Fibroblast of skin of abdomen (primary cell): Measurements from ENCODE around the gene ADK.
A peak's percentile ranks its signal among the peaks of the same experiment; 100 is the strongest.
"Not testable (repeated sequence)": the region's sequence is repeated elsewhere in the genome, so short reads cannot be mapped to it uniquely, and the experiment has no call there.

Experiments used
- DNase-seq: peaks from one replicate; pipeline ENCODE4 v3.0.0-alpha.2; 2013

The ADK gene

DNA sequence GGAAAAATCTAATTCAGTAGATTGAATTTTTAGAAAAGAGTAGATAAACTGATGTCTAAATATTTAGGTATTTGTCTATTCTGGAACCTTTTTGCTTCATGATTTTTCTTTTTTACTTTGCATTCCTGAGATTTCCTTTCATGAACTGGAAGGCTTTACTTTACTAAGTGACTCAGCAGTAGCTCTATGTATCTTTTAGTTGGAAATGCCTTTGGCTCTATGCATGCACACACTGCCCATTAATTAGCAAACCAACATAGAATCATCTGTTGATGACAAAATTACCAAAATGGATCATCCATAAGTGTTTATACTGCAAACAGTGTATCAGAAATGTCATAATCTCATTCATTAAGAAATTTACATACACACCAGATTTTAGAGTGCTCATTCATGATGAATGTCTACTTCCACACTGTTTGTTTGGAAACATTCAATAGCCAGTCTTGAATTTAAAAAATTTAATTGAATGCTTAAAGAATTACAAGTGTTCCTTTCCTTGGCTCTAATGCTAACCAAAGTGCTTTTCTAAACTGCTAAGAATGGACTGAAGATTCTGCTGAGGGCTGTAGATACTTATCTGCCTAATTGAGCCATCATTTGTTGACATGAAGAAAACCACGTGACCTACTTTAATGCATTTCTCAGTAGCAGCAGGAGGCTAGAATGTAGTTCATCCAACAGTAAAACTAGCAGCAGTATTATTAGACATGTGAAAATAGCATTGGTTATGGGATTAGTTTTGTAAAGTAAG, 282.0 kb downstream of the ADK start:
- DNase-seq: peak; percentile 74

DNA sequence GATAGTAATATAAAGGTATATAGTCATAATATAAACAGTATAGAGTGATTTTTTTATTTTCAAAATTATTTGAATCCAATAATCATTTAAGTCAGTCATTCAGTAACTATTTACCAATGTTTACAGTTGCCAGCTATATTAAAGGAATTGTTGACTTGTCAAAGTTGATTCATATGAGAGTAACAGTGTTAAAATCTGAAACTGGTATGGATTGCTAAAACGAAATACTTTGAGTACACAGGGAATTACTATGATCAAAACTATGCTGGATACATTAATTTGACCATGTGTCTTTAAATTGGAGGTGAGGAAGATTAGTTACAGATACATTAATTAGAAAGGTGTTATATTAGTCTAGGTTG, 282.6 kb downstream of the ADK start:
- DNase-seq: no peak

DNA sequence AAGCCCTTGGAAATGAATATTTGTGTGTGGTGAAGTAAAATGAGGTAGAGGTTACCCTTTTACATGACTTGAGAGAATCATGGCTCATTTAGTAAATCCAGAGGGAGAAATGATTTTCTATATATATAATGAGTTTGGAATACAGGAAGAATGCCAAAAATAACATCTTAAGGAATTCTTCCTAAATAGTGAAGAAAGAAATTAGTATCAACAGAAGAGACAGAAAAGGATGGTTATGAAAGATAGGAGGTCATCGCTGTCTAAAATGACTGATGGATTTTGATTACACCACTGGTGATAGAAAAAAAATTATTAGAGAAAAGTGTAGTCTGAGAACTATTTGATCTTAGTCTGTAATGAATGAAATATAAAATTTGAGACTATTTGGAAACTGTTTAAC, 283.0 kb downstream of the ADK start:
- DNase-seq: peak; percentile 23

DNA sequence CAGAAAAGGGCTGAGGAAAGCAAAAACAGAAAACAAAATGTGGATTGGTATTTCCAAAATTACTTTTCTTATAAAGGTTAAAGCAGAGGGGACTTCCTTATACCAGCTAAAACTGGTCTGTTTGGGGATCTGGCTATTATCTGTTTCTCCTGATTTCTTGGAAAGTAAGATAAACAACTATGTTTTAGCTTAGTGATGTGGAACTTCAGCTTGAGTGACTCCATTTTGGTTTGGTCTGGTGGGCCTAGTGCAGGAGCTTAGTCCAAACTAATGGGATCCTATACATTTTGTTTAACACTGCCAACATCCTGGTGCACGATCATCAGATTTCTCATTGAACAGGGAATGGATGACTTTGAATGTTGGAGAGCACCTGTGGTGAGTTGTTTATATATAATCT, 283.5 kb downstream of the ADK start:
- DNase-seq: no peak

DNA sequence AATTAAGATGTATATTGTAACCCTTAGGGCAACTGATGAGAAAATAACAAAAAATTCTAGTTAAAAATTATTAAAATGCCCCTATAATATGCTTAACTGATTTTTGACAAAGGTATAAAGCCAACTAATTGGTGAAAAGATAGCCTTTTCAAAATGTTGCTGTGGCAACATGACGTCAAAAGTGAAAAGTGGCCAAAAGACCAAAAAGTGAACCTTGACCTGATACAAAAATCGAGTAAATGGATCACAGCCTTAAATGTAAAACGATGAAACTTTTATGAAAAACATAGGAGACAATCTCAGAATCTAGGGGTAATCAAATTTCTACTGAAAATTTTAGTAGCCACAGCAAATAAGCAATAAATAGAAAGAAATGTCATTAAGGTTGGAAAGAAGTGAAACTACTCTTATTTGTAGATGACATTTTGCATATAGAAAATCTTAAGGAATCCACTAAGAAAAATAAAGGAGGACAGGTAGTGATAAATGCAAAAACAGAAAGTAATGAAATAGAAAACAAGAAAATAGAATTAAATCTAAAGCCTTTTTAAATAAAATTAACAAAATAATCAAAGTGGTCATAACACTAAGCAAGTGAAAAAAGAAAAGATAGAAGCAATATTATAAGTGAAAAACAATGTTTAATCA, 285.6 kb downstream of the ADK start:
- DNase-seq: no peak

DNA sequence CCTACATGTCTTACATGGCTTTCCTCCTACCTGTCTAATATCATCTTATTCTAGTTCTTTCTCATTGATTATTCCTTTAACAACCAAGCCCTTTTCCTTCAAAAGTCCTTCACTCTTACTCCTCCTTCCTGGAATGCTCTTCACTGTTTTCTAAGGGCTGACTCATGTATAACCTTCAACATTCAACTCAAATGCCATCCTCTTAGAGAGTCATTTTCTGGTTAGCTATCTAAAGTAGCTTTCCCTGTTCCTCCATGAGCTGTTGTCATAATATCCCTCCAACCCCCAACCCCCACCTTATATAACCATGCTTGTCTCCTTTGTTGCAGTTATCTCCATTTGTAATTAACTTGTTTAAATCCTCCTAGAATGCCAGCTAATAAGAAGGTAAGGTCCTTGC, 286.8 kb downstream of the ADK start:
- DNase-seq: peak; percentile 70

DNA sequence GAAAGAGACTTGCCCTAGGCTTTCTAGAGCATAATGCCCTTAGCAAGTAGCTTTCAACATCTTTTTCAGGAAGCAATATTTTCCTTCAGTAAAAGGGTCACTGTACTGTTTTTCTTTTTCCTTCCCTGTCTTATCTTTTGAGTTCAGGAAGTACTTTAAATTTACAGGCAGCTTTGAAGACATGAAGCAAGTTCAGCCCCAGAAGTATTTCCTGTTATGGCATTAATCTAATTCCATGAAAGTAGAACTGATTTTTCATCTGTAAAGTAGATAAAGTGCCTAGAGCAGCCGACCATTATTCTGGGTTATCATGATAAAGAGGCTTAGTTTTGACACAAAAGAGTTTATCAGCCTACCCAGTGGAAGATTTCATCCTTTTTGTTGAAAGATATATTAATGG, 288.2 kb downstream of the ADK start:
- no peak for DNase-seq

DNA sequence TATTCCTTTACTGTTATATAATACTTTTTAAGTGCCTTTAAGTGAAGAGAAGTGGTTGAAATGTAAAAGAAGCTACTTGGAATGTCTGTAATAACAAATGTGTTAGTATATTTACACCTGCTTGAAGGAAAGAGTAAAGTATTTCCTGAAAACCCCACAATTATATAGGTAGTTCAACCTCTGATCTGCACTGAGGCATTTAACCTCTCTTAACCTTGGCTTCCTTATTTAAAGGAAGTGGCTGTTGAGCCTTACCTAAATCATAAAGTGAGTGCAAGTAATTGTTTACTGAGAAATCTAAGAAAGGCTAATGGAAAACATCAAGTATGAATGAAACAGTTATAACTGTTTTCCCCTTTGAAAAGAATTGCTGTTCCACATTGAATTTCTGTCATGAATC, 294.5 kb downstream of the ADK start:
- DNase-seq: no peak

DNA sequence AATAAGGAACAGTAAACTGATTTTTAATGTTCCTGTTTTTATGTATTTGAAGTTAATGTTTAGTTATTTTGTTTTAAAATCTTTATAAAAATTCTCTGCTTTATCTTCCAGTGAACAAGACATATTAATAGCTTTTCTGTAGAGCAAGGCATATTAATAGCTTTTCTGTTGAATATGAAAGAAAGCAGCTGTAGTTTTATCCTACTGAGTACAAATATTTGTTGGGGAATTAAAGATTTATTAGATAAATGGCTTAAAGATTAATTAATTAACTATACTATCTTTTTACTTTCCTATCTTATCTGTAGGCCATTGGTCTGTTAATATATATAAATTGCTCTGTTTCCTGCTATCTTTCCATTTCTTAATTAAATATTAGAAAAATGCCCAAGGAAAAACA, 299.6 kb downstream of the ADK start:
- DNase-seq: no peak

DNA sequence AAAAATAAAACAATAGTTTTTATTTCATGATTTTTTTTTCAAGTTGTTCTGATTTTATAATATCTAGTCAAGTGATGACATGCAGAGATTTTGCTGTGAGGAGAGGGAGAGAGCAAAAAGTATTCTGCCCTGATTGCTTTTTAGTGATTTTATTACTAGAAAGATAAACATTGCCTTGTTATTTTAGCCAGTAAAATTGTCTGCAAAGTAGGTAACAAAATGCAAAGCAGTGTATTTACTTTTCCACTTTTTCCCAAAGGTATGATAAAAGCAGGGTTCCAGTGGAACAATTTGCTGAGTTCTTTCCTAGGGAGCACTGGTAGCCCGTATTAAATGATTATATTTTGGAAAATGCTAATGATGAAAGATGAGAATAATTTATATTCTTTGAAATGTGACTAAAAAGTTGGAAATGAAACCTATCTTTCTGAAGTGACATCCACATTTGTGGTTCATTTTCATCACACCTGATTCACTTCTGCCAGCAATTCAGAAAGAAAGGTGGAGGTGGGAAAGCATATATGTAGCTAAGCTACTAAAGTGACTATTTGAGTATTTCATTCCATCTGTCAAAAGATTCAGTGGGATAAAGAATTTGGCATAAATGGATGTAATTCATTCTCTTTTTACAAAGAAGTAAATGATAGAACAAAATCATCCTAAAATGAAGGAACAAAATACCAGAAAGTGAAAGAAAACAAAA, 300.3 kb downstream of the ADK start:
- DNase-seq: no peak

DNA sequence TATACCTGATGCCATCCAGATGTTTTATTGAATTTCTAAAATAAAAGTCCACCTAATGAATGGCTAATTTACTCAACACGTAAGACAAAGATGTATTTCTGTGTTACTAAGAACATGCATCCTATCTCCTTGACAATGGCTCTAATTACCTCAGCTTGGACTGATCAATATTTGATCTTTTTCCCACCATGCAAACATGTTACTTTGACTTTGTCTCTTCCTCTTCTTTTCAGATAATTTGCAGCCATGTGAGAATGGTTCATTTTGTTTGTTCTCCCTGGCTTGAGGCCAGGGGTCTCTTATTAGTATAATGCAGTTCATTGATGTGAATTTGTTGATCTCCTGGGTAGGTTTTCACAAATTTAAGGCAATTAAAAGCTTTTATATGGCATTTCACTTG, 302.1 kb downstream of the ADK start:
- no peak for DNase-seq

DNA sequence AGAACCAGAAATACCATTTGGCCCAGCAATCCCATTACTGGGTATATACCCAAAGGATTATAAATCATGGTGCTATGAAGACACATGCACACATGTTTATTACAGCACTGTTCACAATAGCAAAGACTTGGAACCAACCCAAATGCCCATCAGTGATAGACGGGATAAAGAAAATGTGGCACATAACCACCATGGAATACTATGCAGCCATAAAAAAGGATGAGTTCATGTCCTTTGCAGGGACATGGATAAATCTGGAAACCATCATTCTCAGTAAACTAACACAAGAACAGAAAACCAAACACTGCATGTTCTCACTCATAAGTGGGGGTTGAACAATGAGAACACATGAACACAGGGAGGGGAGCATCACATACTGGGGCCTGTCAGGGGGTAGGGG, 306.5 kb downstream of the ADK start:
- not testable (repeated sequence) for DNase-seq

DNA sequence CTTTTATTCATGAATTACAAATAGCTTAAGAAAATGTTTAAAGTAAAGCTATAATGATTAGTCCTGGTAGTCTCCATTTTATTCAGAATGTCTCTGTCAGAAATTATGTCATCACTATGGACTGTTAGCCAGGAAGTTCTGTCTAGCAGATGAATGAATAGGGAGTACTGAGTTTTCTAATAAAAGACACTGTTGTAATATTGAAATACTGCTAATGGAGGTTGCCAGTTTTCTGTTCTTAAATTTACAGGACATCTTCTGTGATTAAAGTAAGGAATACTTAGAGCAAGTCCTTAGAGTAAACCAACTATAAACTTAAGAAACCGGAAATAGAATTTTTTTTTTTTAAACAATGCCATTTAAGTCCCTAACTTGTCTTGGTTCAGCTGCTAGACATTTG, 309.8 kb downstream of the ADK start:
- DNase-seq: peak; percentile 13

DNA sequence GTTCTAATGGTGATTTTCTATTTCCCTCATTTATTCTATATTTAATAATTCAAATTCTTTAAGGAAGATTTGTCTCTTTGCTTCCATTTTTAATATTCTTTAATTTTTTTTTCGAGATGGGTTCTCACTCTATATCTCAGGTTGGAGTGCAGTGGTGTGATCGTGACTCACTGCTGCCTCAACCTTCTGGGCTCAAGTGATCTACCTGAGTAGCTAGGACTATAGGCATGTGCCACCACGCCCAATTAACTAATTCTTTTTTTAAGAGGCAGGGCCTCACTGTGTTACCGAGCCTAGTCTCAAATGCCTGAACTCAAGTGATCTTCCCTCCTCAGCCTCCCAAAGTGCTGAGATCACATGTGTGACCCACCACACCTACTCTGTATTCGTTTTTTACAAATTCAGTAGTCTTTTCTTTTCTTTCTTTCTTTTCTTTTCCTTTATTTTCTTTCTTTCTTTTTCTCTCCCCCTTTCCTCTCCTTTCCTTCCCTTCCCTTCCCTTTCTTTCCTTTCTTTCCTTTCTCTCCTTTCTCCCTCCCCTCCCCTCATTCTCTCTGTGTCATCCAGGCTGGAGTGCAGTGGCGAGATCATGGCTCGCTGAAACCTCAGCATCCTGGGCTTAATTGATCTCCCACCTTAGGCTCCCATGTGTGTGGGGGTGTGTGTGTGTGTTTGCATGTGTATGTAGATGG, 323.1 kb downstream of the ADK start:
- DNase-seq: no peak

DNA sequence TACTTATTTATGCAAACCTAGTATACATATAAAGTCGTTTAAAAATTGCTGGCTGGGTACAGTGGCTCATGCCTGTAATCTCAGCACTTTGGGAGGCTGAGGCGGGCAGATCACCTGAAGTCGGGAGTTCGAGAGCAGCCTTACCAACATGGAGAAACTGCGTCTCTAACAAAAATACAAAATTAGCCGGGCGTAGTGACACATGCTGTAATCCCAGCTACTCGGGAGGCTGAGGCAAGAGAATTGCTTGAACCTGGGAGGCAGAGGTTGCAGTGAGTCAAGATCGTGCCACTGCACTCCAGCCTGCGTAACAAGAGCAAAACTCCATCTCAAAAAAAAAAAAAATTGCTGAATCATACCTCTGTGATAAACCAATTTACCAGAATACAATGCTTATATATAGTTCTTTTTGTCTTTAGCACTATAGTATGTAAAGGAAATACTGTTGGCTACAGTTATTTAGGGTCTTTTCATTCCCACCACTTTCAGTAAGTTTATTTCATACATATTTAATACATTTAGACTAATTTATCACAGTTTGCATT, 325.2 kb downstream of the ADK start:
- not testable (repeated sequence) for DNase-seq

DNA sequence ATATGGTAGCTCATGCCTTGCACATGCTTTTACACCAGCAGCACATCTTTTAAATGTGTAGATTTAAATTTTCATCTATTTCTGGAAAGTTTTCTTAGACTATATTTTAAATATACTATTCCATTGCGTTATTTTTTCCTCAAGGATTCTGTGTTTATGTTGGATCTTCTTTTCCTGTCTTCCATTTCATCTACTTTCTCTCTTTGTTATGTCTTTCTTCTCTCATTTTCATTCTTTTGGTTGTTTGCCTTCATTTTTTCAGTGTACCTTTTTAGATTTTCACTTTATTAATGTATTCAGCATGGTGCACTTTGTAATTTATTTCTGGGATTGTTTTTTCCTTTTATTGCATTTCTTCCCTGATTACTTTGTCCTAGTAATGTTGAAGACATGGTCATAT, 329.8 kb downstream of the ADK start:
- DNase-seq: no peak

DNA sequence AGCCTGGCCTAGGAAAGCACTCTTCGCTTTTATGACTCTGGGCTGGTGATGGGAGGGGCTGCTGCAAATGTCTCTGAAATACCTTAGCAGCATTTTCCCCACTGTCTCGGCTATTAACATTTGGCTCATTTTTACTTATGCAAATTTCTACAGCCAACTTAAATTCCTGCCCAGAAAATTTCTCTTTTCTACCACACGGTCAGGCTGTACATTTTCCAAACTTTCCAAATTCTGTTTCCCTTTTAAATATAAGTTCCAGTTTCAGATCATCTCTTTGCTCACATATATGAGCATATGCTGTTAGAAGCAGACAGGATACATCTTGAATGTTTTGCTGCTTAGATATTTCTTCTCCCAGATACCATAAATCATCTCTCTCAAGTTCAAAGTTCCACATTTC, 332.3 kb downstream of the ADK start:
- no peak for DNase-seq

DNA sequence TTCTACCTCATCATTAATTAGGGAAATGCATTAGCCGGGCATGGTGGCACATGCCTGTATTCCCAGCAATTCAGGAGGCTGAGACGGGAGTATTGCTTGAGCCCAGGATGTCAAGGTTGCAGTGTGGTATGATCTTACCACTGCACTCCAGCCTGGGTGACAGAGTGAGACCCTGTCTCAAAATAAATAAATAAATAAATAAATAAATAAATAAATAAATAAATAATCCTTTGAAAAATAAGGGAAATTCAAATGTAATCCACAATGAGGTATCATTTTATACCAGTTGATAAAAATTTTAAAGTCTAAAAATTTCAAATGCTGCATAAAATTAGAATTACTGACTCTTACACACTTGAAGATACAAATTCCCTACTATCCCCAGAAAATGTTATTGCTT, 334.3 kb downstream of the ADK start:
- DNase-seq: no peak

DNA sequence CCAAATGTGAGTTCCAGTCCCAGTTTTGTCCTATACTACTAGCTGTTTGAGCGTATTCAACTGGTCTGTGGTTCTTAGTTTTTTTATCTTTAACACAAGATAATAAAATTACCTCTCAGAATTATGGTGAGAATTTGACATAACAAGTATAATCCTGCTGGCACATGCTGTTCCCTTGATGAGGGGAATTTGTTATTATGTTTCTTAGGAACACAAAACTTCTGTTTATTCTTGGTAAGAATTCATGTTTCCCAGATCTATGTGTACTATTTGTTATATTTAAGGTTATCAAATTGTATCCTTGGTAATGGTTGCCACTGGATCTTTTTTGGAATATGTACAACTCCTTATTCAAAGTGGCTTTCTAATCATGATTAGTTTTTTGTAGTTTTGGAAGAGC, 335.6 kb downstream of the ADK start:
- no peak for DNase-seq

DNA sequence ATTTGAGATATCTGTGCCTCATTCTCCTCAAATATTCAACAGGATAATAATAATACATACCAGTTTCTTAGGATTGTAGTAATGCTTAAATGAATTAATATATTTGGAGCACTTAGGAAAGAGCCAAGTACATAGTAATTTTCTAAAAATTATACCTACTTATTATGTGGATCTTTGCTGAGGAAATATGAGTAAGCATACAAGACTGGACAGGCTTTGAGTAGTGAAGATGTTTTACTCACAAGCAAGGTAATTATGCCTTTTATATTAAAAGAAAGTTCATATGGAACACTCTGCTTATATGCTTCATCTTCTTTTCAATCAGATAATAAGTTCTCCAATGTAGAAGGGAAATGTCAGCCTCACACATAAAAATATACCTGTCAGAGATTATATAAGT, 337.9 kb downstream of the ADK start:
- no peak for DNase-seq

DNA sequence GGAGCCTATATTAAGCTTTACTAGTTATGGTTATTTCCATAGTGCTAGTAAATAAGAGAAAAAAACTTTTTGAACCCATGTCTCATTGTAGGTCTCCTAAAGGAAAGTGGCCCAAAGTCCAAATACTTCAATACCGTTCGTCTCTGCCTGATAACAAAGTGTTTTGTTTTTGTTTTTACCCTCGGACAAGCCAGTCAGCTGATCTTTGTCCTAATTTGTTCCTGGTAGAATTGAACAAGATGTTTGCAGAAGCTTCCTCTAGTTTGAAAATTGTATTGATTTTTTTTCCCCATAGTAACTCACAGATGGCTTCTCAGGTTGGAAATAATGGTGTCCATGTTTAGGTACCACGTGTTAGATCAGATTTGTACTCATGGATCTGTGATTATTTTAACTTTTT, 339.5 kb downstream of the ADK start:
- DNase-seq: no peak

DNA sequence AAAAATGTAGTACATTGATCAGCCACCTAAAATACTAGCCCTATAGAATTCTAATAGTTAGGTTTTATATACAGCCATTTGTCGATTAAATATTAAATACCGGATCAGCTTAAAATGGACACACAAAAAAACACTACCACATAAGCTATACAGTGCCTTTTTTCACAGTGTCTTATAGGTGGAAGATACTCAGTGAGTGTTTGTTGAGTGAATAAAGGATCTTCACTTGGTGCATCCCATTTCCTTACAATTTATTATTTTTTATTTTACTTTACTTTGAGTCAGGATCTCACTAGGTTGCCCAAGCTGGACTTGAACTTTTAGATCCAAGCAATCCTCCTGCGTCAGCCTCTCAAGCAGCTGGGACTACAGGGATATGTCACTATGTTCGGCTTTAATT, 340.0 kb downstream of the ADK start:
- DNase-seq: no peak

DNA sequence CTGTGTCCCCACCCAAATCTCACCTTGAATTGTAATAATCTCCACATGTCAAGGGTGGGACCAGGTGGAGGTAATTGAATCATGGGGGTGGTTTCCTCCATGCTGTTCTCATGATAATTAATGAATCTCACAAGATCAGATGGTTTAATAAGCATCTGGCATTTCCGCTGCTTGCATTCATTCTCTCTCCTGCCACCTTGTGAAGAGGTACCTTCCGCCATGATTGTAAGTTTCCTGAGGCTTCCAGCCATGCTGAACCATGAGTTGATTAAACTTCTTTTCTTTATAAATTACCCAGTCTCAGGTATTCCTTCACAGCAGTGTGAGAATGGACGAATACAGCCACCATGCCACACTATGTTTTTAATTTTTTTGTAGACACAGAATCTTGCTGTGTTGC, 345.3 kb downstream of the ADK start:
- DNase-seq: not testable (repeated sequence)
